Body of pancreas (tissue), 4 donors: ENCODE data around the gene CISD3.

Source experiments
- POLR2A ChIP-seq, 3 donors: fragments of 450-650 bp; IDR thresholded peaks; one replicate each; pipeline ENCODE4 v1.6.1; 2016; ENCODE audit warnings: antibody characterized with exemption in 3 of 3, mild to moderate bottlenecking in 2 of 3
- TF ChIP-seq, protein P1 (sequence below), 7 experiments: fragments of 450-650 bp in 4 of 7; fragments of 200-600 bp in 3 of 7; sonication (generic) in 3 of 7; IDR thresholded peaks; one replicate each; pipeline ENCODE4 v1.5.1; 2016 to 2019; ENCODE audit warnings: antibody characterized with exemption in 7 of 7

GRCh38 chr17:38685491-38685890 lies 44.6 kb upstream of the CISD3 start:
- TF ChIP-seq POLR2A (IDR thresholded peaks at IDR 0.05) = no peak
- TF ChIP-seq, protein P1, sequence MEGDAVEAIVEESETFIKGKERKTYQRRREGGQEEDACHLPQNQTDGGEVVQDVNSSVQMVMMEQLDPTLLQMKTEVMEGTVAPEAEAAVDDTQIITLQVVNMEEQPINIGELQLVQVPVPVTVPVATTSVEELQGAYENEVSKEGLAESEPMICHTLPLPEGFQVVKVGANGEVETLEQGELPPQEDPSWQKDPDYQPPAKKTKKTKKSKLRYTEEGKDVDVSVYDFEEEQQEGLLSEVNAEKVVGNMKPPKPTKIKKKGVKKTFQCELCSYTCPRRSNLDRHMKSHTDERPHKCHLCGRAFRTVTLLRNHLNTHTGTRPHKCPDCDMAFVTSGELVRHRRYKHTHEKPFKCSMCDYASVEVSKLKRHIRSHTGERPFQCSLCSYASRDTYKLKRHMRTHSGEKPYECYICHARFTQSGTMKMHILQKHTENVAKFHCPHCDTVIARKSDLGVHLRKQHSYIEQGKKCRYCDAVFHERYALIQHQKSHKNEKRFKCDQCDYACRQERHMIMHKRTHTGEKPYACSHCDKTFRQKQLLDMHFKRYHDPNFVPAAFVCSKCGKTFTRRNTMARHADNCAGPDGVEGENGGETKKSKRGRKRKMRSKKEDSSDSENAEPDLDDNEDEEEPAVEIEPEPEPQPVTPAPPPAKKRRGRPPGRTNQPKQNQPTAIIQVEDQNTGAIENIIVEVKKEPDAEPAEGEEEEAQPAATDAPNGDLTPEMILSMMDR (IDR thresholded peaks at IDR 0.05) = no peak
